Right lobe of liver (tissue), 6 donors: ENCODE measurements around the gene TMED1. TPM values are rescaled to one million over a fixed set of nuclear protein-coding genes. Genes with fewer than 3 reads are reported as not detected.
"Not testable (repeated sequence)": the region's sequence is repeated elsewhere in the genome, so short reads cannot be mapped to it uniquely, and the experiment has no call there.

ENCODE experiments used
- ATAC-seq, 4 donors: fragments of 200-7000 bp; cut with Tn5 transposase; one replicate each; pipeline ENCODE4 v1.9.1; 2020; ENCODE audit warnings: mild to moderate bottlenecking in 4 of 4, moderate library complexity in 4 of 4
- DNase-seq, 3 donors: peaks; one replicate each; pipeline ENCODE4 v3.0.0-alpha.2; 2020
- H3K27ac ChIP-seq, 3 donors: fragments of 200-600 bp; one replicate each; pipeline ENCODE4 v1.8.0; 2022
- H3K27me3 ChIP-seq, 2 donors: fragments of 200-600 bp; one replicate each; pipeline ENCODE4 v1.8.0; 2022
- H3K36me3 ChIP-seq, 4 donors: fragments of 200-600 bp; sonication (generic) in 1 of 4; one replicate each; pipeline versions ENCODE4 v1.5.1 to v1.8.0; 2017 to 2022; ENCODE audit warnings: control low read depth in 1 of 4
- H3K4me1 ChIP-seq, 4 donors: fragments of 200-600 bp; sonication (generic) in 1 of 4; one replicate each; pipeline versions ENCODE4 v1.5.1 to v1.8.0; 2017 to 2022; ENCODE audit warnings: control low read depth in 1 of 4
- H3K4me3 ChIP-seq, 3 donors: fragments of 200-600 bp; one replicate each; pipeline ENCODE4 v1.8.0; 2022
- H3K9me3 ChIP-seq, 4 donors: fragments of 200-600 bp; sonication (generic) in 1 of 4; one replicate each; pipeline versions ENCODE4 v1.5.1 to v1.8.0; 2017 to 2022; ENCODE audit warnings: control low read depth in 1 of 4
- POLR2A ChIP-seq: fragments of 450-650 bp; IDR thresholded peaks from one replicate; pipeline ENCODE4 v1.6.1; 2017; ENCODE audit warnings: antibody characterized with exemption, mild to moderate bottlenecking
- WGBS: methylation state at CpG from one replicate; pipeline ENCODE4 v1.1.6; 2018; ENCODE audit warnings: low coverage, low lambda C conversion rate; ENCODE audit not compliant: insufficient coverage; ENCODE audit errors: missing lambda C conversion rate; 5-methylcytosine and 5-hydroxymethylcytosine counted together
- intact Hi-C, 2 donors: fragments of 100-400 bp; cut with DNase I; formaldehyde crosslinking; loops; one replicate each; pipeline versions ENCODE4 v1.11.2 to v1.14.1; 2022
- total RNA-seq, 6 experiments: library from RNA; depleted of rRNA in 2 of 6; stranded (reverse); fragments of >200 nt in 2 of 6; fragmentation: NEBNext Ultra II Directional in 3 of 6; extraction: Animal tissue kit (Norgen Biotek cat#: 25700) in 3 of 6; gene quantifications; one replicate each; pipeline versions ENCODE4 v1.1.0 to v1.2.4, GENCODE V29; 2016 to 2023
- TF ChIP-seq, protein P1 (sequence below), 4 donors: fragments of 200-600 bp in 3 of 4; fragments of 450-650 bp in 1 of 4; IDR thresholded peaks; one replicate each; pipeline versions ENCODE4 v1.5.1 to v1.8.0; 2016 to 2022; ENCODE audit warnings: antibody characterized with exemption in 4 of 4, mild to moderate bottlenecking in 2 of 4
- donor health status: DM: no; HTN: yes; CAD: no.
- donor health status: DM: no; HTN: no; CAD: no.
- donor health status: DM: no; HTN: no; CAD: no.
- donor health status: DM: no; HTN: yes; CAD: no.
- donor health status: DM: no; HTN: yes; CAD: no.

The TMED1 gene
- total RNA-seq, 6 experiments from 2014 or later = 19.1 to 24.1 (median 21.7) TPM

DNA sequence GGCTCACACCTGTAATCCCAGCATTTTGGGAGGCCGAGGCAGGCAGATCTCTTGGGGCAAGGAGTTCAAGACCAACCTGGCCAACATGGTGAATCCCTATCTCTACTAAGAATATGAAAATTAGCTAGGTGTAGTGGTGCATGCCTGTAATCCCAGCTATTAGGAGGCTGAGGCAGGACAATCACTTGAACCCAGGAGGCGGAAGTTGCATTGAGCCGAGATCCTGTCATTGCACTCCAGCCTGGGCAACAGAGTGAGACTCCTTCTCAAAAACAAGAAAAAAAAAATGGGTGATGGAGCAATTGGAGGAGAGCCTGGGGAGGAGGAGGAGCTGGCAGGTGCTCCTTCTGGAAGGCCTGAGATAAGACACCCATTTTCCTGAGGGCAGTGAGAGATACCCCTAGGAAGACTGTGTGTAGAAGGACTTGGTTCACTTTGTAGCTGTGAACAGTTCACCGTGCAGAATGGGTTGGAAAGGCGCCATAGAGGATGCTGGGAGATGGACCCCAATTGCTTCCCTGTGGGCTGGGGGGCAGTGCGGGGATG lies 26.6 kb upstream of the TMED1 start:
- Histone ChIP-seq H3K27ac (no peak overlapping the region), H3K9me3 (no peaks in the 10 kb centered on the region), H3K27me3 (no peaks in the 10 kb centered on the region), H3K4me3 (no peak overlapping the region), H3K36me3 (no peaks in the 10 kb centered on the region), H3K4me1 (peaks cover 0 to 5% (median 0%) of the 10 kb centered on the region in 4 donors)
- no peak for ATAC-seq
- WGBS = 93% methylated on average over 3 of the region's 6 CpGs
- DNase-seq = no peak
- intact Hi-C loops = loop anchor here in 1 of 2 donors (10.0 kb wide), 1 partner anchor 98 kb away; no protein-coding TSS in a partner anchor
- no peak for TF ChIP-seq POLR2A
- TF ChIP-seq, protein P1, sequence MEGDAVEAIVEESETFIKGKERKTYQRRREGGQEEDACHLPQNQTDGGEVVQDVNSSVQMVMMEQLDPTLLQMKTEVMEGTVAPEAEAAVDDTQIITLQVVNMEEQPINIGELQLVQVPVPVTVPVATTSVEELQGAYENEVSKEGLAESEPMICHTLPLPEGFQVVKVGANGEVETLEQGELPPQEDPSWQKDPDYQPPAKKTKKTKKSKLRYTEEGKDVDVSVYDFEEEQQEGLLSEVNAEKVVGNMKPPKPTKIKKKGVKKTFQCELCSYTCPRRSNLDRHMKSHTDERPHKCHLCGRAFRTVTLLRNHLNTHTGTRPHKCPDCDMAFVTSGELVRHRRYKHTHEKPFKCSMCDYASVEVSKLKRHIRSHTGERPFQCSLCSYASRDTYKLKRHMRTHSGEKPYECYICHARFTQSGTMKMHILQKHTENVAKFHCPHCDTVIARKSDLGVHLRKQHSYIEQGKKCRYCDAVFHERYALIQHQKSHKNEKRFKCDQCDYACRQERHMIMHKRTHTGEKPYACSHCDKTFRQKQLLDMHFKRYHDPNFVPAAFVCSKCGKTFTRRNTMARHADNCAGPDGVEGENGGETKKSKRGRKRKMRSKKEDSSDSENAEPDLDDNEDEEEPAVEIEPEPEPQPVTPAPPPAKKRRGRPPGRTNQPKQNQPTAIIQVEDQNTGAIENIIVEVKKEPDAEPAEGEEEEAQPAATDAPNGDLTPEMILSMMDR (IDR thresholded peaks at IDR 0.05) = no peak

DNA sequence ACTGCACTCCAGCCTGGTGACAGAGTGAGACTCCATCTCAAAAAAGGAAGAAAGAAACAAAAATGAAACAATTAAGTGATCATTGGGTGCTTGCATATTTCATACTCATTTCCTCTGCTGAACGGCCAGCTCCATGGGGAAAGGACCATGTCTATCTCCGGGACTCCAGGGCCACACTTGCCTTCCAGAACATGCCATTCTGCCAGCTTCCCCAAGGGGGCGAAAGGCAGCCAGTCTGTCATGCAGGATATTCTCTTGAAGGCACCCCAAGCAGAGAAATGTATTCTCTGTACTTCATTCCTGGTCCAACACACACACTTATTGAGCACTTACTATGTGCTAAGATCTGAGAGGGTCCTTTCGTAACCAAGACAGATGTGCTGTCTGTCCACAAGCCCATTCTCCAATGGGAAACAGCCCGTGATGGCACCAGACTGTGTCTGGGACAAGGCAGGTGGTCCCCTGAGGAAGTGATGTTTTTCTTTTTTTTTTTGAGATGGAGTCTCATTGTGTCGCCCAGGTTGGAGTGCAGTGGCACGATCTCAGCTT lies 25.2 kb upstream of the TMED1 start:
- no peak for TF ChIP-seq POLR2A
- TF ChIP-seq, protein P1 (IDR thresholded peaks at IDR 0.05) = peak; percentile 22 to 36 (median 26)
- DNase-seq = no peak
- H3K27me3 ChIP-seq = no peaks in the 10 kb centered on the region
- H3K27ac ChIP-seq = no peak overlapping the region
- H3K9me3 ChIP-seq = no peaks in the 10 kb centered on the region
- H3K36me3 ChIP-seq = no peaks in the 10 kb centered on the region
- peak; percentile 22 to 58 (median 46) for ATAC-seq
- H3K4me3 ChIP-seq = no peak overlapping the region
- intact Hi-C loops = loop anchor here in 1 of 2 donors (10.0 kb wide), 1 partner anchor 96 kb away; no protein-coding TSS in a partner anchor
- H3K4me1 ChIP-seq = peaks cover 0 to 5% (median 0%) of the 10 kb centered on the region in 4 donors
- 61% methylated on average over 5 of the region's 7 CpGs for WGBS

DNA sequence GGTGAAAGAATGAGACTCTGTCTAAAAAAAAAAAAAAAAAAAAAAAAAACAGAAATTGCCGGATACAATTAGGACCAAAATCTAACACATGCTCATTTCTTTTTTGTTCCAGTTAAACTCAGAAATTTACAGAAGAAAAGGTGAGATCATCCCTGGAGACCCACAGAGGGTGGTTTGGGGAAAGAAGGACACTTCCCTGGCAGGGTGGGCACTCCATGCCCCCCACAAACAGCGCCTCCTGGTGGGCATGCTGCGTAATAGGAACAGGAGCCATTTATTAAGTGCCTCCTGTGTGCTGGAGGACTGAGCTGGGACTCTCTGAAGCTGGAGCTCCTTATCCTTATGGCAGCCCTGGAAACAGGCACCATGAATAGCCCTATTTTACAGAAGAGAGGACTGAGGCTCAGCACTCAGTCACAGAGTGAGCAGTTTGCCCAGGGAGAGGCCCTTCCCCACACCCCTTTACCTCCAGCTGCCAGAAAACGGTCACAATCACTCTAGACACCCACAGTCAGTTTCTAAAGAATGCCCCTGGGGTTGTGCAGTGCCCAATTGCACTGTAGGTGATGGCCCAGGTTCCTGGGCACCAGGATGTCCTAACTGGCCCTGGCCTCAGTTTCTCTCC lies 22.3 kb upstream of the TMED1 start:
- ATAC-seq (peak in 1 of 4 donors; percentile 28), DNase-seq (no peak)
- Histone ChIP-seq H3K27me3 (no peaks in the 10 kb centered on the region), H3K9me3 (no peaks in the 10 kb centered on the region), H3K36me3 (no peaks in the 10 kb centered on the region), H3K4me3 (no peak overlapping the region), H3K27ac (no peak overlapping the region), H3K4me1 (no peaks in the 10 kb centered on the region)
- intact Hi-C loops = no loop called here
- TF ChIP-seq POLR2A = no peak
- TF ChIP-seq, protein P1 (IDR thresholded peaks at IDR 0.05) = peak; percentile 17 to 53 (median 44)
- 77% methylated on average over 2 of the region's 4 CpGs for WGBS

DNA sequence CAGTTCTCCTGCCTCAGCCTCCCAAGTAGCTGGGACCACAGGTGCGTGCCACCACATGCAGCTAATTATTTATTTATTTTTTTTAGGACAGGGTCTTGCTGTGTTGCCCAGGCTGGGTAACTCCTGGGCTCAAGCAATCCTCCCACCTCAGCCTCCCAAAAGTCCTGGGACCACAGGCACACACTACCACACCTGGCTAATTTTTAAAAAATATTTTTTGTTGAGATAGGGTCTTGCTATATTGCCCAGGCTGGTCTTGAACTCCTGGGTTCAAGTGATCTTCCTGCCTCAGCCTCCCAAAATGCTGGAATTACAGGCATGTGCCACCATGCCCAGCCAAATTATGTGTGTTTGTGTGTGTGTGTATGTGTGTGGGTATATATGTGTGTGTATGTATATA lies 20.9 kb upstream of the TMED1 start:
- H3K27me3 ChIP-seq, H3K36me3 ChIP-seq, intact Hi-C loops, H3K4me1 ChIP-seq, H3K9me3 ChIP-seq, ATAC-seq, H3K4me3 ChIP-seq, H3K27ac ChIP-seq, DNase-seq: not testable (repeated sequence)
- no CpG with 5 or more reads among the region's 1 CpG for WGBS

DNA sequence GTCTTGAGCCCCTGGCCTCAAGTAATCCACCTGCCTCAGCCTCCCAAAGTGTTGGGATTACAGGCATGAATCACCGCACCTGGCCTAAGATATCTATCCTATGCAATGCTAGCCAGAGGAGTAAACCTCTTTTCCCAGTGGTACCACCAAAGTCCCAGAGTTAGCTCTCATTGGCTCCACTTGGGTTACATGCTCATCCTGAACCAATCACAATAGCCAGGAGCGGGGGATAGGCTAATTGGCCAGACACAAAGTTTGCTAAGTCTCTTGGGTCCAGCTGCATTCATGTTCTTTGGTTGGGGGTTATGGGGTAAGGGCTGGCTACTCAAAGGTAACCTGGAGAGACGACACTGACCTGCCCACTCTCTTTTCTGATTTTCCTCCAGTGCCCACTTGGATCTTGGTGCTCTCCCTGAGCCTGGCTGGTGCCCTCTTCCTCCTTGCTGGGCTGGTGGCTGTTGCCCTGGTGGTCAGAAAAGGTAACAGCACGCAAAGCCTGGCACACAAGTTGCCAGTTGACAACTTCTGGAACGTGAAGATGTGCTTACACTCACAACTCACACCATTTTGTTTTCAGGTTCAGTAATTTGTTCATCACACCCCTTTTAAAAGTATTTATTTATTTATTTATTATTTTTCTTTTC lies 20.0 kb upstream of the TMED1 start:
- ATAC-seq = peak in 2 of 4 donors; percentile 43 to 54
- no peak for TF ChIP-seq POLR2A
- TF ChIP-seq, protein P1 (IDR thresholded peaks at IDR 0.05) = peak; percentile 16 to 46 (median 33)

More for the DNA sequence above, 20.0 kb upstream of the TMED1 start:
- Histone ChIP-seq H3K36me3 (no peaks in the 10 kb centered on the region), H3K27ac (no peak overlapping the region), H3K4me1 (no peaks in the 10 kb centered on the region), H3K9me3 (no peaks in the 10 kb centered on the region), H3K4me3 (no peak overlapping the region), H3K27me3 (no peaks in the 10 kb centered on the region)
- intact Hi-C loops = no loop called here
- no peak for DNase-seq
- WGBS = 63% methylated on average over 5 of the region's 5 CpGs
